Measurements from ENCODE around the gene DES. TPM values are rescaled to one million over a fixed set of nuclear protein-coding genes. Genes with fewer than 3 reads are reported as not detected.

DES gene
- total RNA-seq, 2 experiments from 2014 or later: not detected

- peaks cover 2% of the 10 kb centered on the region for H3K27me3 Mint-ChIP-seq (ENCODE audit: low read depth)
- H3K36me3 Mint-ChIP-seq (ENCODE audit: low read depth): no peaks in the 10 kb centered on the region
- H3K27ac Mint-ChIP-seq: no peak overlapping the region
- CTCF ChIA-PET: interaction anchor here (0.6 to 5.8 kb wide), 15 partner anchors 9 to 123 kb away, joined by 3 to 73 read pairs (median 5); partner anchors contain the start of gene GMPPA
- DNase-seq: peak; percentile 80
- intact Hi-C loops (cut with micrococcal nuclease): loop anchor here (1.0 to 2.0 kb wide), 4 partner anchors 45 to 166 kb away; no protein-coding TSS in a partner anchor
- H3K4me1 Mint-ChIP-seq (ENCODE audit: low read depth): peaks cover 4% of the 10 kb centered on the region
- no peaks in the 10 kb centered on the region for H3K9me3 Mint-ChIP-seq
- no peak overlapping the region for H3K4me3 Mint-ChIP-seq
Observed at GRCh38 chr2:219475697-219476651, 57.8 kb downstream of the DES start.

Other genes with a start within 250 kb of the DES start
- gene SLC23A3, start 248.3 kb upstream of the DES start, total RNA-seq: under 1 TPM; 0.84 to 0.95 TPM
- gene CNPPD1, start 241.5 kb upstream of the DES start, total RNA-seq: 10 to 100 TPM; 27.0 to 31.4 TPM
- 10 to 100 TPM; 44.0 to 44.1 TPM for gene RETREG2, start 240.1 kb upstream of the DES start, total RNA-seq
- 10 to 100 TPM; 32.6 to 33.6 TPM for gene ZFAND2B, start 211.6 kb upstream of the DES start, total RNA-seq
- 1 to 10 TPM; 7.0 to 7.5 TPM for gene ABCB6, start 199.4 kb upstream of the DES start, total RNA-seq
- gene ATG9A, start 188.7 kb upstream of the DES start, total RNA-seq: 10 to 100 TPM; 26.0 to 27.7 TPM
- gene ANKZF1, start 188.6 kb upstream of the DES start, total RNA-seq: 10 to 100 TPM; 87.7 to 88.5 TPM
- gene GLB1L, start 172.9 kb upstream of the DES start, total RNA-seq: 1 to 10 TPM; 2.1 TPM
- 10 to 100 TPM; 33.7 to 35.5 TPM for gene STK16, start 172.9 kb upstream of the DES start, total RNA-seq
- not detected for gene TUBA4B, start 165.1 kb upstream of the DES start, total RNA-seq
- gene TUBA4A, start 164.5 kb upstream of the DES start, total RNA-seq: 100 to 1,000 TPM; 112 to 116 TPM
- 10 to 100 TPM; 24.6 to 24.9 TPM for gene DNAJB2, start 139.0 kb upstream of the DES start, total RNA-seq
- not detected for gene PTPRN, start 109.0 kb upstream of the DES start, total RNA-seq
- gene RESP18, start 85.6 kb upstream of the DES start, total RNA-seq: not detected
- 10 to 100 TPM; 67.1 to 74.2 TPM for gene DNPEP, start 30.5 kb upstream of the DES start, total RNA-seq
- 1 to 10 TPM; 1.3 to 1.4 TPM for gene SPEG, start 16.5 kb downstream of the DES start, total RNA-seq
- 10 to 100 TPM; 25.2 to 28.4 TPM for gene GMPPA, start 80.5 kb downstream of the DES start, total RNA-seq
- not detected for gene ASIC4, start 96.1 kb downstream of the DES start, total RNA-seq
- gene CHPF, start 125.4 kb downstream of the DES start, total RNA-seq: 1 to 10 TPM; 8.5 to 9.0 TPM
- 1 to 10 TPM in 1 of 2 experiments, under 1 TPM in 1; 0.86 to 1.1 TPM for gene TMEM198, start 125.7 kb downstream of the DES start, total RNA-seq
- 1 to 10 TPM; 1.5 to 1.6 TPM for gene OBSL1, start 153.2 kb downstream of the DES start, total RNA-seq
- gene INHA, start 153.9 kb downstream of the DES start, total RNA-seq: not detected
- 10 to 100 TPM; 32.1 TPM for gene STK11IP, start 179.5 kb downstream of the DES start, total RNA-seq
- gene SLC4A3, start 209.3 kb downstream of the DES start, total RNA-seq: not detected